ENCODE measurements around the gene GNLY.
A peak's percentile ranks its signal among the peaks of the same experiment; 100 is the strongest.
"Not testable (repeated sequence)": the region's sequence is repeated elsewhere in the genome, so short reads cannot be mapped to it uniquely, and the experiment has no call there.

Gene GNLY

DNA sequence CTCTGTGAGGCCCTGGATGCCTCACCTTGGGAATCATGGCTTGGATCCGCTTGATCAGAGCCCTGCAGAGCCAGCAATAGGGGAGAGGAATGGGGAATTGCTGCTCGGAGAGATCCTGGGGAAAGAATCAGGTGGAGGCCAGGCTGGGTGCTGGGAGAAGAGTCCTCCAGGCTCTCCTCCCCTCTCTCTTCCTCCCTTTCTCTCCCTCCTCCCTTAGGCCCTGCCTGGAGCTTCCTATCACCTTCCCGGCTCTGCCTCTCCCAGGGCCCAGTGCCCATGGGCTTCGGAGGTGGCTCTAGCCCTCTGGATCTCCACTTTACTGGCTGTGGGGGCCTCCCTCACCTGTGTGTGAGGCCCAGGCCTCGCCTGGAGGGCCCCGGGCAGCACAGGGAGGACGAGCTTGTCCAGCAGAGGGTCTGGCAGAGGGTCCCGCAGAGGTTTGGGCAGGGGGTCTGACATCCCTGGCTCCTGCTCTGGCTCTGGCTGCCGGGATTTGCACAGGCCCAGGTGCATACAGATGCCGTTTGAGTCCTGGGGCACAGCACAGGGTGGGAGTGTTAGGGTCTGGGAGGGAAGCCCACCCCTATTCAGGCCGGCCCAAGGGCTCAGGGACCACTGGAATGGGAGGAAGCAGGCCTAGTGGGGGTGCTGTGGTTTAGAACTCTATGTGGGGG lies 28.8 kb upstream of the GNLY start:
- DNase-seq, result no peak

- no peak for DNase-seq
Measured at GRCh38 chr2:85666016-85666415, 28.1 kb upstream of the GNLY start.

DNA sequence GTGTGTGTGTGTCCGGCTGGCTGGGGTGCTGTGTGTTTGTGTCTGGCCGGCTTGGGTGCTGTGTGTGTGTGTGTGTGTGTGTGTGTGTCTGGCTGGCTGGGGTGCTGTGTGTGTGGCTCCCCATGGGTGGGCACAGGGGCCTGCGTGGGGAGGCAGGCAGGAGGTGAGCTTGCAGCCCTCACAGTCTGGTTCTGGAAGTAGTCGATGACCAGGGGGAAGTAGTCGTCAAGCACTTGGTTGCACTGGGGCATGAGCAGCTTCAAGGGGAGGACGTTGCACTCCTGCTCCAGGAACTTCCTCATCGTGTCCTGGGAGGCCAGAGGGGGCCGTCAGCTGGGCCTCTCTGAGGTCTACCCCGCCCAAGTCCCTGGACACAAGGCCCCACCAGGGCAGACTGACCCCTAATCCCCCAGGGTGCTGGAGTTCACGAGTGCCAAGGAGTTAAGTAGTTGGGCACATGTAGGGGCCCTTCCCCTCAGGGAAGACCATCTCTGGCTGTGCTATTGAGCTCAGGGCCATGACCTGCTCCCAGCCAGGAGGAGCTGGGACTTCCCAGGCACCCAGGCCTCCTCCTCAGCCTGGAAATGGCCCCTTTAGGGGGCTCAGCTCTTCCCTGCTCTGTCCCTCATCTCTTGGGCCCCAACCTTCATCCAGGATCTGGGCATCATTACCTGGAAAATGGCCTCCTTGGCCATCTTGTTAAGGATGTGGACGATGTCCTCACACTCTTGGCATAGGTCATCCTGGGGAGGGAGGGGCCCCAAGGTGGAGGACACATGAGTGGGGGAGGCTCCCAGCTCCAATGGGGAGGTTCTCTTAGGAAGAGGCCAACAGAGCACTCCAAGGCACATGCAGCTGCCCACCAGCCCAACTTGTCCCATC lies 27.5 kb upstream of the GNLY start:
- no peak for DNase-seq

GRCh38 chr2:85667561-85668008 lies 26.6 kb upstream of the GNLY start:
- no peak for DNase-seq

GRCh38 chr2:85668009-85668856 lies 25.9 kb upstream of the GNLY start, which contains the start of gene SFTPB:
Gene SFTPB (minus strand): TSS chr2:85668199. CDS start chr2:85668183, 16 bp downstream.
- no peak for DNase-seq

DNA sequence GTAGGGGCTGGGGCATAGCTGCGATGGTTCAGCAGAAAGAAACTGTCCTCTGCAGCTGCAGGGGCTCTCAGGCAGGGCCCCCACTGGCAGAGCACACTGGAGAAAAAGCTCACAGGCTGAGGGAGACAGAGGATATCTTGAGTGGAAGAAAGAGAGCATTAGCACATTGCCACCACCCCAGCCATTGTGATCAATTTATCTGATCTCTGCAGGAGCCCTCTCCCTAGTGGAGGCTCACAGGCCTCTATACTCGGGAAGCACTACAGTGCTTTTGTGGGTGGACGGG lies 25.4 kb upstream of the GNLY start:
- DNase-seq, result no peak

DNA sequence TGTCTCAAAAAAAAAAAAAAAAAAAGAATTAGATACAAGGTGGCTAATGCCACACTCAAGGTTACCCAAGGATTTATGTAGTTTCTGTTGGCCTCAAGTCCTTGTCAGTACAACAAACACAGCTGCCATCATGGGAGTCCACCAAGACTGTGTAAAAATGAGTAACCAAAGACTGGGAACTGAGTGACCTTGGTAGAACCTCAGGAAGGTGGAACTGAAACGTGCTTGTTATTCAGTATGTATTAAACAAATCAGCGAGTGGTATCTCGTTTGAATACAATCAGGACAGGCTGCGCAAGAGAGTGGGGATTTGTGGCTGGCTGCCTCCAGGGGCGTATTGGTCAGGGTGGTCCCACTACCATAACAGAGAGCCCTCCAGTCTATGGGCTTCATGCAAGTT lies 24.6 kb upstream of the GNLY start:
- DNase-seq, result no peak

DNA sequence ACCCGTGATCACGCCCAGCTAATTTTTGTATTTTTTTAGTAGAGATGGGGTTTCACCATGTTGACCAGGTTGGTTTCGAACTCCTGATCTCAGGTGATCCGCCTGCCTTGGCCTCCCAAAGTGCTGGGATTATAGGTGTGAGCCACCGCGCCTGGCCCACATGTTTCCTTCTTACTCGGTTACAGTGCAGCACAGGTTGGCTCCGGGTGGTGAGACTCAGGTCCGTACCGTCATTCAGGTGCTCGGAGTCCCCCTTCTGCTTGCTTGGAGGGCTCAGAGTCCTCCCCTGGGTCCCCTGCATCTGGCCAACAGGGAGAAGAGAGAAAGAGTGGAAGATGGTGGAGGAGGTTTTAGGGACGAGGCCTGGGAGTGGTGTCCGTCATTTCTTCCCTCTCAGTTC lies 23.7 kb upstream of the GNLY start:
- DNase-seq, result not testable (repeated sequence)

- DNase-seq, result no peak
Measured at GRCh38 chr2:85672456-85672855, 21.7 kb upstream of the GNLY start.

DNA sequence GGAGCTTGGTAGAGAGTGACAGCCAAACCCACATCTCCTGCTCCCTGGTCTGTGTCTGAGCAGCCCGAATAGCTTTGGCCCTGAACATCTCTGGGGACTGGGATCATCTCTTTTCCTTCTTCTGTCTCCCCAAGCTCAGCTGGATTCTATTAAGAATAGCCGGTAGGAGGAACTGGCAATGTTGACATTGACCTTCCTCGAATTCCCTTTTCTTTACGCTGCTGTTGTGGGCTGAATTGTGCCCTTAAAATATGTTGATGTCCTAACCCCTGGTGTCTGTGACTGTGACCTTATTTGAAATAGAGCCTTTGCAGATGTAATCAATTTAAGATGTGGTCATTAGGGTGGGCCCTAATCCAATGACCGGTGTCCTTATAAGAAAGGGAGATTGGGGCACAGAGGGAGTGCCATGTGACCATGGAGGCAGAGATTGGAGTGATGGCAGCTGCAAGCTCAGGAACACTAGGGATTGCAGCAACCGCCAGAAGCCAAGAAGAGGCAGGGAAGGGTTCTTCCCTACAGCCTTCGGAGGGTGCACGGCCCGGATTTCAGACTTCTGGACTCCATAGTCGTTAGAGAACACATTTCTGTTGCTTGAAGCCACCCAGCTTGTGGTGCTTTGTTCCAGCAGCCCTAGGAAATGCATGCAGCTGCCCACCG lies 20.3 kb upstream of the GNLY start:
- DNase-seq, result no peak

DNA sequence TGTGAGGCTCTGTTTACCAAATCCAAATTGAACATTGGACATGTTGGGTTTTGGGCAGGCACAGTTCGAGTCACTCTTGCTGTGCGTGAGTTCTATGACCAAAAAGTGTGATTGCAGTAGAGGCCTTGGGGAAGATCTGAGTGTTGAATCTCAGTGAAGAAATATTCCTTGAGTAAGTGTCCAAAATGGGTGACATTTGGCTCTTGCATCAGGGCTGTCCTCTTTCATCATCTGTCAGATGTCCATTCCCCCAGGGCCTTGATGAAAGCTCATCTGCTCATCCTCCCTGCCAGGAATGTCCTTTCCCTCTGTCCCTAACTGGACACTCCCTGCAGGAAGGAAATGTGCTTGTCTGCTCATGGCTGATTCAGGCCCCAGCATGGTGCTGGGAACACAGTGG lies 19.7 kb upstream of the GNLY start:
- DNase-seq, result no peak

DNA sequence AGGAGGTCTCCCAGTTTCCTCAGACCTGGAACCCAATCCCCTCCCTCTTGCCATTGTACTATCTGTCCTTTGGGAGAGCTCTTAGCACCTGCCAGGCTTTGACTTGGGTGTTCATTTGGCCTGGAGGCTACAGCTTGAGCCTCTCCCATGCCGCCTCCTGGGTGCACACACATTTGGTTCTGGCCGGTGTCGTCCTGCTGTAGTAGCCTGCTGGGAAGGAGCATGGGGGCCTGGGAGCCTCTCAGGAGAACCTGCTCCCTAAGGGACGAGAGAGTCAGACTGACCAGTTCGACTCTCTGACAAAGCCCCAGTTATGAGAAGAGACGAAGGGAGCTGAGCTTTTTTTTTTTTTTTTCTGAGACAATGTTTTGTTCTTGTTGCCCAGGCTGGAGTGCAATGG lies 18.7 kb upstream of the GNLY start:
- no peak for DNase-seq

DNA sequence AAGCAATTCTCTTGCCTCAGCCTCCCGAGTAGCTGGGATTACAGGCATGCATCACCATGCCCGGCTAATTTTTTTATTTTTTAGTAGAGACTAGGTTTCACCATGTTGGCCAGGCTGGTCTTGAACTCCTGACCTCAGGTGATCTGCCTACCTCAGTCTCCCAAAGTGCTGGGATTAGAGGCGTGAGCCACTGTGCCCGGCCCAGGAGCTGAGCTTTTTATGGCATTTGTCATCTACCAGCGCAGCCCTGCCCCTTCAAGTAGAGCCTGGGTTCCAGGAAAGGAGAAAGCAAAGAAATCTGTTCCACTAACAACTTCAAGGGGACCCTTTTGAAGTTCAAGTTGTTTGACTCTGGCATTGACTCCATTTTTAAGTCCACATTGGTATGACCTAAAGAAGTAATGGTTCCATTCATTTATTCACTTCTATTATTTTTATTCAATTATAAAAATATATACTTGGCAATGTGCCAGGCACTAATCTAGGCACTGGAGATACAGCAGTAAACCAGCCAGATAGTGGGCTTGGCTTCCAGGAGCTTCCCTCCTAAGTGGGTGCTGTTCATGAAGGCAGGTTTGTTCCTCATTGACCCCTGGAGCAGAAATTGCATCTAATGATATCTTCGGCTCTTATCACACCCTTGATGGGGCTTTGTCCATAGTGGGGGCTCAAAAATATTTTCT lies 18.2 kb upstream of the GNLY start:
- DNase-seq, result no peak

DNA sequence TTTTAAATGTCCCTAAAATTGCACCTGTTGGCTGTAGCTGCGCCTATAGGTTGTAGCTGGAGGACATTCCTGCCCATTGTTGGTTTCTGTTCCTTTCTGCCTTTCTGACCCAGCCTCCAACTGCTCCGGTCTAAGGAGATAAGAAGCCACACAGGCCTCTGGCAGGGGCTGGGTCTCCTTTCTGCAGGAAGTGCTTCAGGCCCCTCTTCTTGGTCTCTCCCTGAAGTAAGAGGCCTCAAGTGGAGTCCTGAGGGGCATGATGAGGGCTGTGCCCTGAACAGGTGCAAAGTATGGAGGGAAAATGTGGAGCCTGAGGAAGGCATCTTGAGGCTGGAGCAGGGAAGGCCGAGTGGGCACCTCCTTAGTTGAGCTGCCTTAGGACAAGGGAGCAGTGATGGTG lies 15.8 kb upstream of the GNLY start:
- DNase-seq, result no peak

GRCh38 chr2:85678794-85679672 lies 15.1 kb upstream of the GNLY start:
- peak; percentile 67 for DNase-seq

- no peak for DNase-seq
Measured at GRCh38 chr2:85680707-85681371, 13.3 kb upstream of the GNLY start.

DNA sequence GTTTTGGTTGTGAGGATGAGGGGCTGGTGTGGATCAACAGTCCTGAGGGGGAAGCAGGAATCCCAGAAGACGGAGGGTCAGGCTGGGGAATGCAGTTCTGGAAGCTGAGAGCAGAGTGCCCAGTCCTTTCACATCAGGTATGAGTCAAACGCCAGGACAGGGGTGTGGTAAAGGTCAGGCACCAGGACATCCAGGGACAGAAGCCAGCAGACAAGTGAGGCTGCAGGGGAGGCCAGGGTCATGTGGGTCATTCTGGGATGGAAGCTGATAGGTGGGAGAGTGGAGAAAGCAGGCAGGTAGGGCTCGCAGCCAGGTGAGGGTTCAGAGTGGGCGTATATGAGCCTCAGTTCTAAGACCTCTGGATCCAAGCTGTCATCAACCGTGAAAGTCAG lies 12.8 kb upstream of the GNLY start:
- DNase-seq, result no peak

- no peak for DNase-seq
Measured at GRCh38 chr2:85681776-85682175, 12.4 kb upstream of the GNLY start.

DNA sequence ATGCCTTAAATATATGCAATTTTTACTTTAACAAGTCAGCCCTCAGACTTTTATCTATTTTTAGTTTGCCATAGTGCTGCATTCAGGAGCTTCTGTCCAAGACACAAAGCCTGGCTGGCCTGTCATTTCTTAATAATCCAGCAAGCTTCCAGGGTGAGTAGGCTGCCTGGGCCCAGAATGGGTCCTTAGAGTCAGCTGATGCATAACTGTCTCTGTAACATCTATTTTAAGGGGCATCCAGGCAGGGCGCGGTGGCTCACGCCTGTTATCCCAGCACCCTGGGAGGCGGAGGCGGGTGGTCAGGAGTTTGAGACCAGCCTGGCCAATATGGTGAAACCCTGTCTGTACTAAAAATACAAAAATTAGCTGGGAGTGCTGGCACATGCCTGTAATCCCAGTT lies 11.8 kb upstream of the GNLY start:
- DNase-seq, result no peak

DNA sequence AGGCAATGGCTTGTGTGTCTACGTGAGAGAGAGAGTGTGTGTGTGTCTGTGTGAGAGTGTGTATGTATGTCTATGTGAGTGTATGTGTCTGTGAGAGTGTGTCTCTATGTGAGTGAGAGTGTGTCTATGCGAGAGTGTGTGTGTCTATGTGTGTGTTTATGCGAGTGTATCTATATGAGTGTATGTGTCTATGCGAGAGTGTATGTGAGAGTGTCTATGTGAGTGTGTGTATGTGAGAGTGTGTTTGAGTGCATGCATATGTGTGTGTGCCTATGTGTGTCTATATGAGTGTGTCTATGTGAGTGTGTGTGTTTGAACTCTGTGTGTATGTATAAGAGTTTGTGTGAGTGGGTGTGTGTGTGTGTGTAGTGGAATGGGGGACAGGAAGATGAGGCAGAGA lies 9.8 kb upstream of the GNLY start:
- no peak for DNase-seq

DNA sequence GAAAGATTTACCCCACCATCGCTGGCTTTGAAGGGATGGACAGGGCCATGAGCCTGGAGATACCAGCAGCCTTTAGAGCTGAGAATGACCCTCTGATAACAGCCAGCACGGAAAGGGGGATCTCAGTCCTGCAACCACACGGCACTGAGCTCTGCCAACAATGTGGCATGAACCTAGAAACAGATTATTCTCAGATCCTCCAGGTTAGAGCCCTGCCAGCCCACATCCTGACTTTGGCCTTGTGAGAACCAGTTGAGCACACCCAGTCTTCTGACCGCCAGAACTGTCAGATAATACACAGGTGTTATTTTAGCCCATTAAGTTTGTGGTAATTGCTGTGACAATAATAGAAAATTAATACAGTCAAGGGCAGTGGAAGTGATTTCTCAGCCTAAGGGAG lies 9.4 kb upstream of the GNLY start:
- no peak for DNase-seq

All from T-helper 9 cell (primary cell).